ENCODE results near the gene GOLGA2.

DNA sequence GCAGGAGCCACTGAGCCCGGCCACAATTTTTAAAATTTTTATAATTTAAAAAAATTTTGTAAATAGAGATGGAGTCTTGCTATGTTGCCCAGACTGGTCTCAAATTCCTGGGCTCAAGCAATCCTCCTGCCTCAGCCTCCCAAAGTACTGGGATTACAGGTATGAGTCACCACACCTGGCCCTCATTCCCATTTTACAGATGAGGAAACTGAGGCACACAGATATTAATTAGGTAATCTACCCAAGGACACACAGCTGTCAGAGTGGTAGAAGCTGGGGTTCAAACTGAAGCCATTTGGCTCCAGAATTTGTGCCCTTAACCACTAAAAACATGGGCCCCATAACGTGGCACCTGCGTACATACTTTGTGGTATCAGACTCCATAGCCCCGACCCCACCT, 38.9 kb upstream of the GOLGA2 start:
- TF ChIP-seq GATA3 (IDR thresholded peaks at IDR 0.05; ENCODE audit: low read depth, low read length) (no peak), GATA2 (IDR thresholded peaks at IDR 0.05; ENCODE audit: low read depth, low read length) (no peak)
